Thoracic aorta (tissue), 2 donors: Measurements from ENCODE around the gene RCCD1. TPM values are rescaled to one million over a fixed set of nuclear protein-coding genes. Genes with fewer than 3 reads are reported as not detected.
A peak's percentile ranks its signal among the peaks of the same experiment; 100 is the strongest.

ENCODE experiments used
- ATAC-seq: fragments of 150-250 bp; one replicate; pipeline ENCODE4 v1.8.0; 2017; ENCODE audit warnings: low read depth; ENCODE audit not compliant: insufficient number of reproducible peaks, low FRiP score
- DNase-seq: peaks from one replicate; pipeline ENCODE4 v3.0.0-alpha.2; 2020; ENCODE audit warnings: low spot score
- H3K27ac ChIP-seq, 2 donors: fragments of 200-600 bp; sonication (generic); 1 replicate in 1 of 2; 2 replicates in 1 of 2; pipeline ENCODE4 v1.5.1; 2016; ENCODE audit warnings: mild to moderate bottlenecking in 2 of 2, moderate library complexity in 2 of 2
- H3K27me3 ChIP-seq: fragments of 200-600 bp; sonication (generic); replicated peaks from 2 replicates; pipeline ENCODE4 v1.6.0; 2016; ENCODE audit warnings: mild to moderate bottlenecking; ENCODE audit not compliant: insufficient read depth
- H3K36me3 ChIP-seq: fragments of 200-600 bp; sonication (generic); one replicate; pipeline ENCODE4 v1.5.1; 2016
- H3K4me1 ChIP-seq, 2 donors: fragments of 200-600 bp; sonication (generic); 1 replicate in 1 of 2; 2 replicates in 1 of 2; pipeline versions ENCODE4 v1.5.1 to v1.6.0; 2016; ENCODE audit warnings: low read depth in 2 of 2, mild to moderate bottlenecking in 1 of 2; ENCODE audit not compliant: control insufficient read depth in 1 of 2
- H3K4me3 ChIP-seq: fragments of 200-600 bp; sonication (generic); 2 replicates; pipeline ENCODE4 v1.5.1; 2016; ENCODE audit warnings: mild to moderate bottlenecking
- H3K9me3 ChIP-seq: fragments of 200-600 bp; sonication (generic); 2 replicates; pipeline ENCODE4 v1.5.1; 2016
- total RNA-seq, 2 donors: library from RNA; depleted of rRNA; stranded (reverse); fragments of >200 nt; gene quantifications; one replicate each; pipeline versions ENCODE4 v1.1.0 to v1.2.3, GENCODE V29; 2016
- TF ChIP-seq, protein P1 (sequence below): fragments of 200-600 bp; sonication (generic); IDR thresholded peaks from one replicate; pipeline ENCODE4 v1.5.1; 2019; ENCODE audit warnings: antibody characterized with exemption

RCCD1 gene
- 10 to 100 TPM in 1 of 2 donors, 1 to 10 TPM in 1; 8.6 to 23.7 TPM for total RNA-seq

DNA sequence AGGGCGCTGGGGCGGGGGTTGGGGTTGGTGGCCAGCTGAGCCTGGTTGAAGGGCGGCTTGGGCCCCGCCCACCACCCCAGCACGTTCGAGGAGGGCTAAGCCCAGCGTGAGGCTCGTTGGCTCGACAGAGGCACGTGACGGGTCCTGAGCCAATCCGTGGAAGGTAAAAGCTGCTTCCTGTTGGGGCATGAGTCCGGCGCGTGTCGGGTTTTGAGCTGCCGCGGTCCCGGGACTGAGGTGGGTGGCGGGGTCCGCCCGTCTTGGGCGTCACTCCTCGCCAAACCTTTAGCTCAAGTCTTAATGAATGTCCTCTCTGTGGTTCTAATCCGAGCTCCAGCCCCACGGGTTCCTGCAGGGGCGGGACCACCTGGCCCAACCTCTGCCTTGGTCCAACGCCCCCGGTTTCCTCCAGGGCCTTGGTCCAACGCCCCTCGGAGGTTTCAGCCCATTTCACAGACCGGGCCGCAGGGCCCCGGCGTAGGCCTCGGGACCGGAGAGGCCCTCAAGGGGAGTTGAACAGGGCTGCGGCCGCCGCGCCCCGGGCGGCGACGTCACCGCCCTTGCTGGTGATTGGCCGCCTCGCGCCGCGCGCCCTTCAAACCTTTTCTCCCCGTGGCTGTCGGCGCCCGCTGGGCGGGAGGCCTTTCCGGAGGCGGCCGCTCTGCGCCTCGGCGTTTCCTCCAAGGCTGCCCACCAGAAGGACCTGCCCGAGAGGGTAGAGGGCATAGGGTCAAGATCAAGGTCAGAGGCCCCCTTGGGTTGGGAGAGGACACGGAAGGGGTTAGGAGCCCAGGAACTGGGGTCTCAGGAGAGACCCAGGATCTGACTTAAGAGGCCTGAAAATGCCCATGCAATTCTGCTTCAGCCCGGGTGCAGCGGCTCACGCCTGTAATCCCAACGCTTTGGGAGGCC lies at the start of gene RCCD1:
TSS of gene RCCD1 (plus strand) at position 173 of the 912 bp plus-strand sequence. CDS start 1,851 bp downstream, outside the sequence.
- no peaks in the 10 kb centered on the region for H3K9me3 ChIP-seq
- no peaks in the 10 kb centered on the region for H3K27me3 ChIP-seq
- peaks cover 30% of the 10 kb centered on the region for H3K36me3 ChIP-seq
- TF ChIP-seq, protein P1, sequence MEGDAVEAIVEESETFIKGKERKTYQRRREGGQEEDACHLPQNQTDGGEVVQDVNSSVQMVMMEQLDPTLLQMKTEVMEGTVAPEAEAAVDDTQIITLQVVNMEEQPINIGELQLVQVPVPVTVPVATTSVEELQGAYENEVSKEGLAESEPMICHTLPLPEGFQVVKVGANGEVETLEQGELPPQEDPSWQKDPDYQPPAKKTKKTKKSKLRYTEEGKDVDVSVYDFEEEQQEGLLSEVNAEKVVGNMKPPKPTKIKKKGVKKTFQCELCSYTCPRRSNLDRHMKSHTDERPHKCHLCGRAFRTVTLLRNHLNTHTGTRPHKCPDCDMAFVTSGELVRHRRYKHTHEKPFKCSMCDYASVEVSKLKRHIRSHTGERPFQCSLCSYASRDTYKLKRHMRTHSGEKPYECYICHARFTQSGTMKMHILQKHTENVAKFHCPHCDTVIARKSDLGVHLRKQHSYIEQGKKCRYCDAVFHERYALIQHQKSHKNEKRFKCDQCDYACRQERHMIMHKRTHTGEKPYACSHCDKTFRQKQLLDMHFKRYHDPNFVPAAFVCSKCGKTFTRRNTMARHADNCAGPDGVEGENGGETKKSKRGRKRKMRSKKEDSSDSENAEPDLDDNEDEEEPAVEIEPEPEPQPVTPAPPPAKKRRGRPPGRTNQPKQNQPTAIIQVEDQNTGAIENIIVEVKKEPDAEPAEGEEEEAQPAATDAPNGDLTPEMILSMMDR = no peak
- peak; percentile 89 for DNase-seq
- H3K4me1 ChIP-seq = peaks cover 15 to 42% of the 10 kb centered on the region in 2 donors
- H3K27ac ChIP-seq = peak within 1 kb of the TSS; percentile 87 to 93
- H3K4me3 ChIP-seq = peak within 1 kb of the TSS; percentile 88
- peak; percentile 87 for ATAC-seq

DNA sequence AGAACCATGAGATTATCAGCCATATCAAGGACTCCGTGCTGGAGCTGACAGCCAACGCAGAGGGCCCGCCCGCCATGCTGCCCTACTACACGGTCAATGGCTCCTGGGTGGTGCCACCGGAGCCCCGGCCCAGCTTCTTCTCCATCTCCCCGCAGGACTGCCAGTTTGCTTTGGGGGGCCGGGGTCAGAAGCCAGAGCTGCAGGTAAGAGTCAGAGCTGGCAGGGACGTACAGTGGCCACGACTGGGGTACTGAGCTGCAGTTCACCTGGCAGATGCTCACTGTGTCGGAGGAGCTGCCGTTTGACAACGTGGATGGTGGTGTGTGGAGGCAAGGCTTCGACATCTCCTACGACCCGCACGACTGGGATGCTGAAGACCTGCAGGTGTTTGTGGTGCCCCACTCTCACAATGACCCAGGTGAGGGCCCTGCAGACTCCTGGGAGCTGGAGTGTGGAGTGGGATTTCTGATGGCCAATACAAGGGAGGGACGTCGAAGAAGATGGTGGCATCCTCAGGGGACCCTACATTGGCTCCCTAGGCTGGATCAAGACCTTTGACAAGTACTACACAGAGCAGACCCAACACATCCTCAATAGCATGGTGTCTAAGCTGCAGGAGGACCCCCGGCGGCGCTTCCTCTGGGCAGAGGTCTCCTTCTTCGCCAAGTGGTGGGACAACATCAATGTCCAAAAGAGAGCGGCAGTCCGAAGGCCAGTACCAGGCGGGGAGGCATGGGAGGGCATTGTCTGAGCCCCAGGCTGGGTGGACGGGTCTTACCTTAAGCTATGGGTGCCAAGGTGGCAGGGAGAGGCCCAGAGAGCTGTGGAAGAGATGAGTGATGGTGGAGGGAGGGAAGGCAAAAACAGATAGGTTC lies 49.1 kb upstream of the RCCD1 start:
- H3K9me3 ChIP-seq = no peaks in the 10 kb centered on the region
- no peaks in the 10 kb centered on the region for H3K27me3 ChIP-seq
- H3K27ac ChIP-seq = no peak overlapping the region
- no peak for DNase-seq
- H3K4me1 ChIP-seq = peaks cover 15 to 19% of the 10 kb centered on the region in 2 donors
- H3K36me3 ChIP-seq = peaks cover 44% of the 10 kb centered on the region
- H3K4me3 ChIP-seq = no peak overlapping the region
- no peak for ATAC-seq
- TF ChIP-seq, protein P1 = no peak

DNA sequence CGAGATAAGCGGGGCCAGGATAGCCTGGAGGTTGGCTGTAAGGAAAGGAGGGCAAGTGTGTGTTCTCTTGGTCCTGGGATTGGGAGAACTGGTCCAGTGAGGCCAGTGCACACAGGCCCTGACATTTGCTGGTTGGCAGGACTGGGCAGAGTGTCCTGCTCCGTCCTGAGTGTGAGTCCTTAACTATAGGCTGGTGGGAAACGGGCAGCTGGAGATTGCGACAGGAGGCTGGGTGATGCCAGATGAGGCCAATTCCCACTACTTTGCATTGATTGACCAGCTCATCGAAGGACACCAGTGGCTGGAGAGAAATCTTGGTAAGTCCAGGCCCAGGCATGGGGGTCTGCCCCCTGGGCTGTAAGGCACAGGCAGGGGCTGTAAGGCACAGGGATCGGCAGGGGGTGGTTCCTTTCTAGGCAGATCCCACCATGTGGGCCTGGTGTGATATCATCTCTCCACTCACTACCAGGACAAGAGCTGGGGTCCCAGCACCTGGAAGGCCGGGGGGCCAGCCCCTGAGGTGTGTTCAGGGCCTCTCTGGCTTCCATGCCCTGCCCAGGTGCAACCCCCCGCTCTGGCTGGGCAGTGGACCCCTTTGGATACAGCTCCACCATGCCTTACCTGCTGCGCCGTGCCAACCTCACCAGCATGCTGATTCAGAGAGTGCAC lies 48.4 kb upstream of the RCCD1 start:
- TF ChIP-seq, protein P1 = no peak
- H3K27me3 ChIP-seq = no peaks in the 10 kb centered on the region
- no peak overlapping the region for H3K27ac ChIP-seq
- no peak for DNase-seq
- no peaks in the 10 kb centered on the region for H3K9me3 ChIP-seq
- H3K4me3 ChIP-seq = no peak overlapping the region
- peaks cover 52% of the 10 kb centered on the region for H3K36me3 ChIP-seq
- peaks cover 15 to 18% of the 10 kb centered on the region in 2 donors for H3K4me1 ChIP-seq
- ATAC-seq = no peak

DNA sequence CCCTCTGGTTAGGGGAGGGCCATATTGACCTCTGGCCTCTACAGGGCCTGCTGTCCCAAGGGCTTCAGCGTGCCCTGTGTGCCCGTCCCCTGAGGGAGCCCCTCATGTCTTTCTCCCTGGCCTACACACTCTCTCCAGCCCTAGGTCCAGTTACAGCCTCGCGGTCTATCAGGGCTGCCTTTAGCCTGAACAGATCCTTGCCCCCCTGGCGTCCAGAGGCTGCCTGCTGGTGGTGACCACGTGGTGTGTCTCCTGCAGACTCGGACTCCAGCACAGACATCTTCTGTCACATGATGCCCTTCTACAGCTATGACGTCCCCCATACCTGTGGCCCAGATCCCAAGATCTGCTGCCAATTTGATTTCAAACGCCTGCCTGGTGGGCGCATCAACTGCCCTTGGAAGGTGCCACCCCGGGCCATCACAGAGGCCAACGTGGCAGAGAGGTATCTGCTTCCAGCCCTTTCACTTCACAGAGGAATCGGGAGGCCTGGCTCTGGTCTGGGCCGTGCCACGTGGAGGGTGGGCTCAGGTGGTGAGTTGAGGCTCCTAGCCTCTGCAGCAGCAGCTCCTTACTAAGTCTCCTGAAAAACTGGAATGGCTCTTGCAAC lies 47.5 kb upstream of the RCCD1 start:
- Histone ChIP-seq H3K36me3 (peaks cover 59% of the 10 kb centered on the region), H3K9me3 (no peaks in the 10 kb centered on the region), H3K4me1 (peaks cover 9 to 10% of the 10 kb centered on the region in 2 donors), H3K4me3 (no peak overlapping the region), H3K27me3 (no peaks in the 10 kb centered on the region), H3K27ac (no peak overlapping the region)
- TF ChIP-seq, protein P1 = no peak
- ATAC-seq = no peak
- no peak for DNase-seq
